HEK293 (cell line): Measurements from ENCODE around the gene ADCY3.

Source experiments
- CTCF ChIA-PET: fragments of 350-600 bp; formaldehyde crosslinking; extraction: SDS; loops from one replicate; lab custom pipeline; 2021; ENCODE audit warnings: antibody characterized with exemption; lab: Yijun Ruan, JAX
- POLR2A ChIA-PET: fragments of 300-600 bp; formaldehyde crosslinking; extraction: SDS; loops from one replicate; lab custom pipeline; 2020; ENCODE audit warnings: antibody characterized with exemption, inconsistent platforms; lab: Yijun Ruan, JAX
- H3K27ac ChIP-seq: fragments of 200-500 bp; sonication (Bioruptor generic); 2 replicates; pipeline ENCODE4 v1.5.1; 2014; ENCODE audit warnings: low read depth, low read length, control low read depth, inconsistent platforms; ENCODE audit errors: extremely low read depth
- H3K36me3 ChIP-seq, 2 experiments: fragments of 200-500 bp in 1 of 2; sonication (Bioruptor generic) in 1 of 2; 1 replicate in 1 of 2; 2 replicates in 1 of 2; pipeline ENCODE4 v1.5.1; 2014 to 2017; ENCODE audit warnings: inconsistent platforms in 2 of 2, low read length in 2 of 2; ENCODE audit not compliant: control insufficient read depth in 2 of 2, insufficient read depth in 1 of 2
- H3K4me1 ChIP-seq: fragments of 200-500 bp; sonication (Bioruptor generic); 2 replicates; pipeline ENCODE4 v1.5.1; 2014; ENCODE audit warnings: mild to moderate bottlenecking, low read length, inconsistent platforms; ENCODE audit not compliant: control insufficient read depth, insufficient read depth
- H3K4me3 ChIP-seq: 2 replicates; pipeline ENCODE4 v1.5.1; 2011; ENCODE audit warnings: low read depth, mild to moderate bottlenecking, control low read depth, low read length, moderate library complexity
- H3K9me3 ChIP-seq: fragments of 200-500 bp; sonication (Bioruptor generic); 2 replicates; pipeline ENCODE4 v1.5.1; 2014; ENCODE audit warnings: low read depth, low read length, inconsistent platforms; ENCODE audit not compliant: control insufficient read depth, insufficient read depth
- CTCF ChIP-seq: fragments of 450-650 bp; formaldehyde crosslinking; IDR thresholded peaks from 2 replicates; pipeline ENCODE4 v1.5.1; 2016; ENCODE audit warnings: missing biosample characterization, missing genetic modification characterization
- GFI1B ChIP-seq: fragments of 450-650 bp; formaldehyde crosslinking; IDR thresholded peaks from 2 replicates; pipeline ENCODE4 v1.5.1; 2016; ENCODE audit warnings: missing biosample characterization, missing genetic modification characterization
- GLIS2 ChIP-seq: fragments of 450-650 bp; formaldehyde crosslinking; IDR thresholded peaks from 2 replicates; pipeline ENCODE4 v1.5.1; 2016; ENCODE audit warnings: missing biosample characterization, missing genetic modification characterization
- KLF10 ChIP-seq: fragments of 450-650 bp; IDR thresholded peaks from 2 replicates; pipeline ENCODE4 v1.5.1; 2018; ENCODE audit warnings: missing biosample characterization, mild to moderate bottlenecking, missing genetic modification characterization
- KLF16 ChIP-seq: fragments of 450-650 bp; formaldehyde crosslinking; IDR thresholded peaks from 2 replicates; pipeline ENCODE4 v1.5.1; 2017; ENCODE audit warnings: missing biosample characterization, missing genetic modification characterization
- KLF17 ChIP-seq: fragments of 450-650 bp; formaldehyde crosslinking; IDR thresholded peaks from 2 replicates; pipeline ENCODE4 v1.5.1; 2016; ENCODE audit warnings: missing biosample characterization, missing genetic modification characterization
- MZF1 ChIP-seq: fragments of 450-650 bp; formaldehyde crosslinking; IDR thresholded peaks from 2 replicates; pipeline ENCODE4 v1.5.1; 2017; ENCODE audit warnings: missing biosample characterization, missing genetic modification characterization, borderline replicate concordance
- PRDM1 ChIP-seq: fragments of 450-650 bp; formaldehyde crosslinking; IDR thresholded peaks from 2 replicates; pipeline ENCODE4; 2016; ENCODE audit warnings: missing biosample characterization, missing genetic modification characterization
- REPIN1 ChIP-seq: fragments of 450-650 bp; formaldehyde crosslinking; IDR thresholded peaks from 2 replicates; pipeline ENCODE4 v1.5.1; 2017; ENCODE audit warnings: missing biosample characterization, missing genetic modification characterization, low read depth
- SP3 ChIP-seq: fragments of 450-650 bp; formaldehyde crosslinking; IDR thresholded peaks from 2 replicates; pipeline ENCODE4 v1.5.1; 2016; ENCODE audit warnings: missing biosample characterization, missing genetic modification characterization
- ZBTB17 ChIP-seq: fragments of 450-650 bp; formaldehyde crosslinking; IDR thresholded peaks from 2 replicates; pipeline ENCODE4 v1.5.1; 2016; ENCODE audit warnings: missing biosample characterization, missing genetic modification characterization
- ZBTB21 ChIP-seq: fragments of 450-650 bp; formaldehyde crosslinking; IDR thresholded peaks from 2 replicates; pipeline ENCODE4 v1.5.1; 2017; ENCODE audit warnings: missing biosample characterization, missing genetic modification characterization
- ZBTB6 ChIP-seq: fragments of 450-650 bp; formaldehyde crosslinking; IDR thresholded peaks from 2 replicates; pipeline ENCODE4 v1.5.1; 2017; ENCODE audit warnings: missing biosample characterization, missing genetic modification characterization
- ZNF112 ChIP-seq: fragments of 450-650 bp; formaldehyde crosslinking; IDR thresholded peaks from 2 replicates; pipeline ENCODE4 v1.5.0; 2017; ENCODE audit warnings: missing biosample characterization, missing genetic modification characterization
- ZNF121 ChIP-seq: fragments of 450-650 bp; formaldehyde crosslinking; IDR thresholded peaks from 2 replicates; pipeline ENCODE4 v1.5.1; 2016; ENCODE audit warnings: missing biosample characterization, missing genetic modification characterization
- ZNF140 ChIP-seq: fragments of 450-650 bp; formaldehyde crosslinking; IDR thresholded peaks from 2 replicates; pipeline ENCODE4 v1.5.1; 2016; ENCODE audit warnings: missing biosample characterization, missing genetic modification characterization
- ZNF16 ChIP-seq: fragments of 450-650 bp; formaldehyde crosslinking; IDR thresholded peaks from 2 replicates; pipeline ENCODE4 v1.5.1; 2016; ENCODE audit warnings: low read depth, missing biosample characterization, missing genetic modification characterization
- ZNF174 ChIP-seq: fragments of 450-650 bp; formaldehyde crosslinking; IDR thresholded peaks from 2 replicates; pipeline ENCODE4 v1.5.0; 2017; ENCODE audit warnings: missing biosample characterization, mild to moderate bottlenecking, missing genetic modification characterization
- ZNF18 ChIP-seq: fragments of 450-650 bp; formaldehyde crosslinking; IDR thresholded peaks from 2 replicates; pipeline ENCODE4 v1.5.1; 2016; ENCODE audit warnings: missing biosample characterization, missing genetic modification characterization
- ZNF394 ChIP-seq: fragments of 450-650 bp; formaldehyde crosslinking; IDR thresholded peaks from 2 replicates; pipeline ENCODE4 v1.5.1; 2016; ENCODE audit warnings: missing biosample characterization, missing genetic modification characterization, mild to moderate bottlenecking, moderate library complexity, borderline replicate concordance
- ZNF501 ChIP-seq: fragments of 450-650 bp; formaldehyde crosslinking; IDR thresholded peaks from 2 replicates; pipeline ENCODE4 v1.5.1; 2016; ENCODE audit warnings: missing biosample characterization, missing genetic modification characterization
- ZNF510 ChIP-seq: fragments of 450-650 bp; formaldehyde crosslinking; IDR thresholded peaks from 2 replicates; pipeline ENCODE4 v1.5.1; 2018; ENCODE audit warnings: mild to moderate bottlenecking, missing genetic modification characterization, missing biosample characterization; ENCODE audit not compliant: insufficient replicate concordance
- ZNF692 ChIP-seq: fragments of 450-650 bp; formaldehyde crosslinking; IDR thresholded peaks from 2 replicates; pipeline ENCODE4 v1.5.1; 2016; ENCODE audit warnings: missing biosample characterization, missing genetic modification characterization

ADCY3 gene

GRCh38 chr2:24819442-24820174 lies 100.4 kb downstream of the ADCY3 start:
- H3K36me3 ChIP-seq: peaks cover 31 to 96% of the 10 kb centered on the region in 2 experiments
- POLR2A ChIA-PET: no interaction called here
- H3K9me3 ChIP-seq: no peaks in the 10 kb centered on the region
- TF ChIP-seq SP3 (no peak), ZNF394 (tag by site-specific recombination) (no peak), REPIN1 (no peak), ZNF16 (tag by site-specific recombination) (no peak), ZNF18 (tag by site-specific recombination) (no peak), MZF1 (tag by site-specific recombination) (no peak), ZNF501 (tag by site-specific recombination) (no peak), ZNF174 (tag by site-specific recombination) (no peak), ZBTB6 (tag by site-specific recombination) (no peak), KLF16 (tag by site-specific recombination) (no peak), ZNF692 (no peak), GLIS2 (tag by site-specific recombination) (no peak), KLF17 (tag by site-specific recombination) (no peak), ZBTB17 (tag by site-specific recombination) (no peak)
- H3K4me1 ChIP-seq: no peaks in the 10 kb centered on the region
- no peak overlapping the region for H3K27ac ChIP-seq
- H3K4me3 ChIP-seq: no peak overlapping the region
- CTCF ChIA-PET: interaction anchor here (0.5 to 2.3 kb wide), 3 partner anchors 199 to 414 kb away, joined by 3 to 9 read pairs (median 3); no protein-coding TSS in a partner anchor

- no peak for TF ChIP-seq ZNF140
- TF ChIP-seq GLIS2 (tag by site-specific recombination): no peak
- no peak for TF ChIP-seq CTCF (tag by site-specific recombination)
- no peak for TF ChIP-seq PRDM1 (tag by site-specific recombination)
- TF ChIP-seq ZNF16 (tag by site-specific recombination): no peak
- no peak for TF ChIP-seq ZNF121 (tag by site-specific recombination)
- no peak for TF ChIP-seq ZBTB21 (tag by site-specific recombination)
- no peak for TF ChIP-seq ZNF510 (tag by site-specific recombination)
- no peak for TF ChIP-seq GFI1B (tag by site-specific recombination)
- TF ChIP-seq KLF10 (tag by site-specific recombination): no peak
- no peak for TF ChIP-seq ZNF112
- Histone ChIP-seq H3K4me1 (no peaks in the 10 kb centered on the region), H3K4me3 (no peak overlapping the region), H3K9me3 (no peaks in the 10 kb centered on the region), H3K36me3 (peaks cover 35 to 98% of the 10 kb centered on the region in 2 experiments), H3K27ac (no peak overlapping the region)
- CTCF ChIA-PET: interaction anchor here (0.8 to 2.3 kb wide), 3 partner anchors 9 to 413 kb away, joined by 3 to 9 read pairs (median 4); no protein-coding TSS in a partner anchor
- POLR2A ChIA-PET: no interaction called here
Measured at GRCh38 chr2:24818721-24819167, 101.3 kb downstream of the ADCY3 start.
